ENCODE measurements around the gene TNFRSF13B. TPM values are rescaled to one million over a fixed set of nuclear protein-coding genes. Genes with fewer than 3 reads are reported as not detected.

TNFRSF13B gene
- total and polyA plus RNA-seq, 10 of the 15 experiments (the other 5 are each of a cell fraction or from before 2014, with no cell fraction given), result 15.5 to 231 (median 119) TPM

DNA sequence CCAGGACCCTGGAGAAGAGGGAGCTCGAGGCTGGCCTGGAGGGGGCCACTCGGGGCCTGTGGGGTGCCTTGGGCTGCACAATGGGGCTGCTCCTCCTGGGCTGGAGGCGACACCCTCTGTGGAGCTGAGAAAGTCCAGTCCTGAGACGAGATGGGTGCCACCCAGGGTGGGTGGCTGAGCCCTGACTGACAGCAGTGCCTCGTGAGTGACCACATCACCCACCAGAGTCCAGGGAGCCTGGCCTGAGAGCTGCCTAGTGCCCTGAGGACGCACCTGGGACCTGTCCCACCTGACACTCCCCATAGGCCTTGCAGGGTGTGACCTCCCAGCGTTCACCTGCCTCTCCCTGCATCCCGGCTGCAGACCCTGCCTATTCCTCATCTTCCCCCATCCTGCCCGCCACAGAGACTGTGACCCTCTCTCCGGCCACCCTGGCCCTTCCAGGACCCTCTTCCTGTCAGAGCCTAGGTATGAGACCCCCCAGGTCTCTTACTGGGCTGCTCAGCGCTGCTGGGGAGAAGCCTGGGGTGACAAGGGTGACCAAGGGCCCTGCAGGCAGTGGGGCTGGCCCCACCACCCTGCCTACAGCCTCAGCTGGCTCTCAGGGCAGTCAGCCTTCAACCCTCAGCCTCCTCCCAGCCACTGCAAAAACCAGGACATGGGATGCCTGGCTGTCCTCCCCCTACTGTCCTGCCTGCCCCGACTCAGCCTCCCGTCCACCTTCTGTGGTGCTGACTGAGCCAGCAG lies 41.2 kb downstream of the TNFRSF13B start (continued):
- TF ChIP-seq CTCF (IDR thresholded peaks at IDR 0.05 in 2 of 3, conservative IDR thresholded peaks at IDR 0.05 in 1 of 3; ENCODE audit: control insufficient read depth in 2 of 3, extremely low read depth in 1 of 3, insufficient read depth in 1 of 3, low read depth in 3 of 3, low read length in 3 of 3), result no peak
- TF ChIP-seq FOXK2 (IDR thresholded peaks at IDR 0.05), result no peak
- TF ChIP-seq ELK1 (IDR thresholded peaks at IDR 0.05; ENCODE audit: low read depth, low read length), result no peak
- no peak for TF ChIP-seq HDAC2 (IDR thresholded peaks at IDR 0.05)
- no peak for TF ChIP-seq RAD51 (IDR thresholded peaks at IDR 0.05)
- TF ChIP-seq SIN3A (IDR thresholded peaks at IDR 0.05; ENCODE audit: low read depth, low read length), result no peak

GRCh38 chr17:16929757-16930520 lies 42.0 kb downstream of the TNFRSF13B start:
- FAIRE-seq, result no peak
- no peaks in the 10 kb centered on the region for H3K27me3 ChIP-seq (replicated peaks in 1 of 2; ENCODE audit: control insufficient read depth in 2 of 2, insufficient read depth in 2 of 2, low read length in 1 of 2)
- H3K4me3 ChIP-seq, result no peak overlapping the region
- no peaks in the 10 kb centered on the region for H3K4me1 ChIP-seq (ENCODE audit: control insufficient read depth, insufficient read depth, low read length)
- TF ChIP-seq POLR2A (IDR thresholded peaks at IDR 0.05; ENCODE audit: low read depth, low read length) (0 out of 2 replicates have a peak, but pooled peaks have one; percentile 7), BCL11A (IDR thresholded peaks at IDR 0.05; ENCODE audit: low read depth, low read length) (no peak)
- H3K27ac ChIP-seq (ENCODE audit: control insufficient read depth, insufficient read depth), result no peak overlapping the region
- H3K36me3 ChIP-seq (ENCODE audit: control insufficient read depth in 2 of 2, insufficient read depth in 2 of 2, low read length in 1 of 2), result peaks cover 4 to 9% of the 10 kb centered on the region in 2 experiments; a peak in 3 of 4 replicates
- H3K9ac ChIP-seq (ENCODE audit: control insufficient read depth, insufficient read depth, low read length), result no peak overlapping the region
- no peak overlapping the region for H3K4me2 ChIP-seq (ENCODE audit: control insufficient read depth, insufficient read depth)
- H3K79me2 ChIP-seq (ENCODE audit: control insufficient read depth, insufficient read depth, low read length), result no peaks in the 10 kb centered on the region
- no peak for DNase-seq (ENCODE audit: low read depth, low spot score)
- in situ Hi-C loops (cut with MboI), result no loop called here
- WGBS (ENCODE audit: insufficient coverage, insufficient replicate concordance, low lambda C conversion rate, missing lambda C conversion rate), result 91% methylated on average over 16 of the region's 17 CpGs
- ChIA-PET RAD21 (ENCODE audit: unreplicated experiment) (no interaction called here), SMC1A (ENCODE audit: uncharacterized antibody, unreplicated experiment) (no interaction called here), CTCF (no interaction called here), POLR2A (no interaction called here)
- no peaks in the 10 kb centered on the region for H3K9me3 ChIP-seq (replicated peaks; ENCODE audit: control insufficient read depth, insufficient read depth, low read length)
- intact Hi-C loops (cut with micrococcal nuclease; ENCODE audit: unreplicated experiment), result no loop called here
- no peaks in the 10 kb centered on the region for H4K20me1 ChIP-seq (ENCODE audit: control insufficient read depth, insufficient read depth)
- H2AFZ ChIP-seq (ENCODE audit: control insufficient read depth, low read depth, low read length), result no peak overlapping the region
- BruUV-seq (replicated peaks), result no TSS peak
- ATAC-seq, result no peak
